Loucy (cell line): ENCODE results near the gene GPR37.

Experiments
- H2AFZ ChIP-seq: fragments of 200-600 bp; sonication (generic); 2 replicates; pipeline ENCODE4 v1.6.0; 2016; ENCODE audit warnings: antibody characterized with exemption, mild to moderate bottlenecking, low read length, moderate library complexity
- H3F3A ChIP-seq: fragments of 200-600 bp; 2 replicates; pipeline ENCODE4 v1.6.0; 2016; ENCODE audit warnings: antibody characterized with exemption, low read depth, mild to moderate bottlenecking
- H3K27me3 ChIP-seq: fragments of 200-600 bp; sonication (generic); 2 replicates; pipeline ENCODE4 v1.6.1; 2014; ENCODE audit warnings: low read length, mild to moderate bottlenecking; ENCODE audit not compliant: insufficient read depth, poor library complexity, severe bottlenecking
- H3K36me3 ChIP-seq: fragments of 200-600 bp; sonication (generic); 2 replicates; pipeline ENCODE4 v1.6.1; 2016; ENCODE audit warnings: low read length; ENCODE audit not compliant: insufficient read depth
- H3K4me1 ChIP-seq: fragments of 200-600 bp; sonication (generic); 2 replicates; pipeline ENCODE4 v1.5.1; 2014; ENCODE audit warnings: low read length, mild to moderate bottlenecking; ENCODE audit not compliant: insufficient read depth, poor library complexity, severe bottlenecking
- H3K4me2 ChIP-seq: fragments of 200-600 bp; sonication (generic); 2 replicates; pipeline ENCODE4 v1.6.0; 2014; ENCODE audit warnings: antibody characterized with exemption, low read length, low read depth, mild to moderate bottlenecking; ENCODE audit not compliant: poor library complexity, severe bottlenecking
- H3K4me3 ChIP-seq: fragments of 200-600 bp; sonication (generic); 2 replicates; pipeline ENCODE4 v1.5.1; 2014; ENCODE audit warnings: low read length, mild to moderate bottlenecking, mixed read lengths; ENCODE audit not compliant: poor library complexity, severe bottlenecking
- H3K79me2 ChIP-seq: fragments of 200-600 bp; sonication (generic); 2 replicates; pipeline ENCODE4 v1.6.1; 2014; ENCODE audit warnings: low read length; ENCODE audit not compliant: insufficient read depth
- H3K9ac ChIP-seq: fragments of 200-600 bp; sonication (generic); 2 replicates; pipeline ENCODE4 v1.6.0; 2014; ENCODE audit warnings: mild to moderate bottlenecking, low read depth, low read length, moderate library complexity; ENCODE audit not compliant: poor library complexity, severe bottlenecking
- H3K9me2 ChIP-seq: fragments of 200-600 bp; sonication (generic); replicated peaks from 2 replicates; pipeline ENCODE4 v1.6.1; 2016; ENCODE audit warnings: low read depth, low read length, mixed read lengths
- H3K9me3 ChIP-seq: fragments of 200-600 bp; sonication (generic); 2 replicates; pipeline ENCODE4 v1.6.1; 2014; ENCODE audit warnings: mild to moderate bottlenecking, antibody characterized with exemption, low read length, low read depth; ENCODE audit not compliant: insufficient read depth
- H4K20me1 ChIP-seq: fragments of 200-600 bp; sonication (generic); 2 replicates; pipeline ENCODE4 v1.6.0; 2014; ENCODE audit warnings: antibody characterized with exemption, low read length, mild to moderate bottlenecking; ENCODE audit not compliant: insufficient read depth, poor library complexity, severe bottlenecking
- EZH2phosphoT487 ChIP-seq: fragments of 200-600 bp; IDR thresholded peaks from 2 replicates; pipeline ENCODE4 v1.6.1; 2018; ENCODE audit warnings: antibody characterized with exemption, mild to moderate bottlenecking, moderate library complexity, borderline replicate concordance
- TF ChIP-seq, protein P1 (sequence below): fragments of 200-600 bp; sonication (generic); conservative IDR thresholded peaks from 2 replicates; pipeline ENCODE4 v1.5.1; 2014; ENCODE audit warnings: mild to moderate bottlenecking, antibody characterized with exemption, low read length

Gene GPR37

DNA sequence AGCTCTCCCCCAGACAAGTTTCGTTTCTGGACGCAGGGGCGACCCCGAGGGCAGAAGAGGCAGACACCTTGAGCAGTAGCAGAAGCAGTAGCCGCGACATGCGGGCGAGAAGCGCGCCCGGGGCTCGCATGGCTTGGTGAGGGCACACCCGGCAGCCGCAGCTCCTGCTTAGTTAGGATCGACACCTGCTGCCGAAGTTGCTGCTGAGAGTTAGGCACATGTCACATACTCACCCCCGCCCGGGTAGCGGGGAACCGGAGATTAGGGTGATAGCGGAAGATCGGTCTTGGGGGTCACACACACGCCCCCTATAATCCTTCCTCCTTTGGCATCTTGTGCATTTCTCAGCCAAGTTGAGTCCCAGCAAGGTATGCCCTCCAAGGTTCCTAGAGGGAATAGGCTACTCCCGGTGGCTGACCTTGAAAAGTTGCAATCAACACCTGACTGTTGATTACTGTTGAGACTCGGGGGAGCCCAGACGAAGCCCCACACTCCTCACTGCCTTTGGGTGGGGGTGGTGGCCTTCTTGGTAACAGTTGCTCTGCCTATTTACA lies 668 bp downstream of the GPR37 start:
- Histone ChIP-seq H3K9me3 (no peaks in the 10 kb centered on the region; the same call in 1 of the 2 replicates), H2AFZ (no peak overlapping the region), H3K4me2 (no peak overlapping the region), H4K20me1 (no peaks in the 10 kb centered on the region), H3K27me3 (no peaks in the 10 kb centered on the region), H3K4me3 (no peak overlapping the region), H3K9ac (no peak overlapping the region), H3F3A (no peaks in the 10 kb centered on the region), H3K9me2 (no peaks in the 10 kb centered on the region), H3K36me3 (no peaks in the 10 kb centered on the region), H3K79me2 (no peaks in the 10 kb centered on the region), H3K4me1 (no peaks in the 10 kb centered on the region)
- TF ChIP-seq, protein P1, sequence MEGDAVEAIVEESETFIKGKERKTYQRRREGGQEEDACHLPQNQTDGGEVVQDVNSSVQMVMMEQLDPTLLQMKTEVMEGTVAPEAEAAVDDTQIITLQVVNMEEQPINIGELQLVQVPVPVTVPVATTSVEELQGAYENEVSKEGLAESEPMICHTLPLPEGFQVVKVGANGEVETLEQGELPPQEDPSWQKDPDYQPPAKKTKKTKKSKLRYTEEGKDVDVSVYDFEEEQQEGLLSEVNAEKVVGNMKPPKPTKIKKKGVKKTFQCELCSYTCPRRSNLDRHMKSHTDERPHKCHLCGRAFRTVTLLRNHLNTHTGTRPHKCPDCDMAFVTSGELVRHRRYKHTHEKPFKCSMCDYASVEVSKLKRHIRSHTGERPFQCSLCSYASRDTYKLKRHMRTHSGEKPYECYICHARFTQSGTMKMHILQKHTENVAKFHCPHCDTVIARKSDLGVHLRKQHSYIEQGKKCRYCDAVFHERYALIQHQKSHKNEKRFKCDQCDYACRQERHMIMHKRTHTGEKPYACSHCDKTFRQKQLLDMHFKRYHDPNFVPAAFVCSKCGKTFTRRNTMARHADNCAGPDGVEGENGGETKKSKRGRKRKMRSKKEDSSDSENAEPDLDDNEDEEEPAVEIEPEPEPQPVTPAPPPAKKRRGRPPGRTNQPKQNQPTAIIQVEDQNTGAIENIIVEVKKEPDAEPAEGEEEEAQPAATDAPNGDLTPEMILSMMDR: no peak
- TF ChIP-seq EZH2phosphoT487: no peak

DNA sequence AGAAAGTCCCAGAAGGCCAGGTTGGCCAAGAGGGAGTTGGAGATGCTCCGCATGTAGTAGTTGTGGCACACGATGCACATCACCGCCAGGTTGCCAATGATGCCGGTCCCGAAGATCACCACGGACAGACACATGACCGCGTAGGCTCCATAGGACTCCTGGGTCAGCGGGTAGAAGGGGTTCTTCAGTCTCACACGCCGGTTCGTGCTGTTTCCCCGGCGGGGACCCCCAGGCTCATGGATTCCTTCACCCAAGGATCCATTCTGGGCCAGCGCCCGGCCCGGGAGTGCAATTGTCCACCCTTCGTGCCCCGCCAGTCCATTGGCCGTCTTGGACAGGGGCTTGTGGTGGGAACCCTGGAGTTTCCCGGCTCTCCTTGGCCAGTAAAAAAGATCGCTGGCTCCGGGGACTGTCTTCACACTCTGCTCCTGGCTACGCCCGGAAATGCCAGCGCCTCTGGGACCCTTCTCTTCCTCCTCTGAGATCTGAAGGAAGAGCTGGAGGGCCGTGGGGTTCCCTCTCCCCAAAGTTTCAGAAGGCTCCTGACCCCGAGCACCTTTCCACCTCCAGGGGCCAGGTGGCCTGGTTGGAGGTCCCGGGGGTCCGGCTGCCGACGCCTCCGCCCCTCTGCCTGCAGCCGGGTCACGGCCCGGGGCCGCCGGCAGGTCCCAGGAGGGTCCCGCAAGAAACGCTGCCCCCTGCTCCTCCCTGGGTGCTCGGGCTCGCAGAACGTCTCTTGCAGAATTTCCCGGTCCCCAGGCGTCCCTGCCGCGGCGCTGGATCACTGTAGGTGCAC lies 1.3 kb downstream of the GPR37 start:
- no peaks in the 10 kb centered on the region; the same call in 1 of the 2 replicates for H3K9me3 ChIP-seq
- H3K9me2 ChIP-seq: no peaks in the 10 kb centered on the region
- no peaks in the 10 kb centered on the region for H3K27me3 ChIP-seq
- H3K9ac ChIP-seq: no peak overlapping the region
- no peaks in the 10 kb centered on the region for H3K4me1 ChIP-seq
- H3K36me3 ChIP-seq: no peaks in the 10 kb centered on the region
- no peaks in the 10 kb centered on the region for H4K20me1 ChIP-seq
- no peaks in the 10 kb centered on the region for H3K79me2 ChIP-seq
- H3F3A ChIP-seq: no peaks in the 10 kb centered on the region
- no peak overlapping the region for H3K4me3 ChIP-seq
- H2AFZ ChIP-seq: no peak overlapping the region
- no peak overlapping the region for H3K4me2 ChIP-seq
- TF ChIP-seq, protein P1: no peak

DNA sequence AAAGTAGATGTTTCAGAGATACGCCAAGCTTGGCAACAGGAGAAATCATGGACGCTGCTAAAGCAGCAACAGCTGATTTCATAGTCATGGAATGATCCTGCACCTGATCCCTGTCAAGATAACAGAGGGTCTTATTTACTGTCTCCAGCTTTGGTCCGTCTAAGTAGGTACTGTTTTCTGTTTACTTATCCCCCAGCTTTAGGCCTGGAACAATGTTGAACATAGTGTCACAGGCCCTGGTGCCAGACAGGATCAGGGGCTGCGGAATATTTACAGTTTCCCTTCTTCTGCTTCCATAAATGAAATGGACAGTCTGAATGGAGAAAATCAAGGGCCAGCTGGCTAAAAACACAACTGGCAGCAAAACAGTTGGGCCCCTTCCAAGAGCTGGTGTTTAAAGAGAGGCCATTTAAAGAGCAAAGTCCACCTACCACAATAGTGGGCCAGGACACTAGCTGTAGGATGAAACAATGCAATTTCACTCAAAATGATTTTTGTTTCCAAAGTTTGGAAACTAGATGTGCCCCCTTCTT lies 2.9 kb downstream of the GPR37 start:
- TF ChIP-seq, protein P1: no peak
- no peak for TF ChIP-seq EZH2phosphoT487
- no peaks in the 10 kb centered on the region for H3F3A ChIP-seq
- H3K79me2 ChIP-seq: no peaks in the 10 kb centered on the region
- no peak overlapping the region for H3K4me2 ChIP-seq
- no peaks in the 10 kb centered on the region for H3K4me1 ChIP-seq
- no peaks in the 10 kb centered on the region for H3K9me2 ChIP-seq
- no peaks in the 10 kb centered on the region for H4K20me1 ChIP-seq
- no peaks in the 10 kb centered on the region for H3K27me3 ChIP-seq
- H3K9ac ChIP-seq: no peak overlapping the region
- no peaks in the 10 kb centered on the region; the same call in 1 of the 2 replicates for H3K9me3 ChIP-seq
- no peaks in the 10 kb centered on the region for H3K36me3 ChIP-seq
- no peak overlapping the region for H3K4me3 ChIP-seq
- no peak overlapping the region for H2AFZ ChIP-seq
